NCI-H187 treated with DMSO at 0.1 percent for 48 hours (cell line): Measurements from ENCODE around the gene G6PC1.
"Not testable (repeated sequence)": the region's sequence is repeated elsewhere in the genome, so short reads cannot be mapped to it uniquely, and the experiment has no call there.

Source experiments
- DNase-seq: peaks from one replicate; lab custom pipeline; 2025; lab: John Stamatoyannopoulos, UW

Gene G6PC1

GRCh38 chr17:42873932-42874695 lies 26.5 kb upstream of the G6PC1 start:
- not testable (repeated sequence) for DNase-seq

- no peak for DNase-seq
Measured at GRCh38 chr17:42877037-42877436, 23.6 kb upstream of the G6PC1 start.

- DNase-seq = no peak
Measured at GRCh38 chr17:42878123-42878880, 22.3 kb upstream of the G6PC1 start.

- DNase-seq = no peak
Measured at GRCh38 chr17:42878924-42879595, 21.5 kb upstream of the G6PC1 start.

- no peak for DNase-seq
Measured at GRCh38 chr17:42879596-42879985, 21.0 kb upstream of the G6PC1 start.

- DNase-seq = no peak
Measured at GRCh38 chr17:42880776-42881310, 19.8 kb upstream of the G6PC1 start.

- DNase-seq = not testable (repeated sequence)
Measured at GRCh38 chr17:42881706-42882105, 18.9 kb upstream of the G6PC1 start.

- no peak for DNase-seq
Measured at GRCh38 chr17:42882166-42882565, 18.4 kb upstream of the G6PC1 start.

- DNase-seq = no peak
Measured at GRCh38 chr17:42883802-42884558, 16.6 kb upstream of the G6PC1 start.

- DNase-seq = not testable (repeated sequence)
Measured at GRCh38 chr17:42885806-42886205, 14.8 kb upstream of the G6PC1 start.

- DNase-seq = no peak
Measured at GRCh38 chr17:42886283-42887176, 14.1 kb upstream of the G6PC1 start.

GRCh38 chr17:42889809-42890208 lies 10.8 kb upstream of the G6PC1 start:
- DNase-seq = no peak

GRCh38 chr17:42891539-42892152 lies 9.0 kb upstream of the G6PC1 start:
- DNase-seq = no peak

- DNase-seq = no peak
Measured at GRCh38 chr17:42893359-42893758, 7.2 kb upstream of the G6PC1 start.

- DNase-seq = no peak
Measured at GRCh38 chr17:42894283-42895184, 6.1 kb upstream of the G6PC1 start.

- no peak for DNase-seq
Measured at GRCh38 chr17:42895185-42895555, 5.4 kb upstream of the G6PC1 start.

GRCh38 chr17:42898147-42898811 lies 2.3 kb upstream of the G6PC1 start:
- no peak for DNase-seq

GRCh38 chr17:42899981-42900380 lies 618 bp upstream of the G6PC1 start:
- not testable (repeated sequence) for DNase-seq
